Activated CD4-positive, CD25-positive, alpha-beta regulatory T cell treated with anti-CD3 and anti-CD28 coated beads, Interleukin-2, amount 50 U/mL, for 72 hours (primary cell): ENCODE measurements around the gene GADD45G.

Experiments used
- DNase-seq: peaks from one replicate; pipeline ENCODE4 v3.0.0; 2021

Gene GADD45G

GRCh38 chr9:89632192-89632733 is 27.5 kb downstream of the GADD45G start:
- DNase-seq: no peak

- no peak for DNase-seq
Measured at GRCh38 chr9:89632736-89633135, 27.9 kb downstream of the GADD45G start.

GRCh38 chr9:89633404-89633803 is 28.6 kb downstream of the GADD45G start:
- DNase-seq: no peak

- DNase-seq: no peak
Measured at GRCh38 chr9:89633920-89634319, 29.1 kb downstream of the GADD45G start.

- no peak for DNase-seq
Measured at GRCh38 chr9:89634995-89635742, 30.4 kb downstream of the GADD45G start.

GRCh38 chr9:89635816-89636215 is 31.0 kb downstream of the GADD45G start:
- no peak for DNase-seq

GRCh38 chr9:89637787-89638186 is 33.0 kb downstream of the GADD45G start:
- no peak for DNase-seq

- DNase-seq: no peak
Measured at GRCh38 chr9:89638359-89638758, 33.5 kb downstream of the GADD45G start.

- no peak for DNase-seq
Measured at GRCh38 chr9:89638893-89639292, 34.1 kb downstream of the GADD45G start.

GRCh38 chr9:89639367-89639795 is 34.6 kb downstream of the GADD45G start:
- DNase-seq: no peak

GRCh38 chr9:89639961-89640360 is 35.1 kb downstream of the GADD45G start:
- no peak for DNase-seq

GRCh38 chr9:89640361-89640760 is 35.5 kb downstream of the GADD45G start:
- no peak for DNase-seq

- no peak for DNase-seq
Measured at GRCh38 chr9:89640801-89641200, 36.0 kb downstream of the GADD45G start.

- no peak for DNase-seq
Measured at GRCh38 chr9:89641980-89642379, 37.2 kb downstream of the GADD45G start.

GRCh38 chr9:89642789-89643188 is 38.0 kb downstream of the GADD45G start:
- no peak for DNase-seq

GRCh38 chr9:89646189-89646939 is 41.6 kb downstream of the GADD45G start:
- DNase-seq: no peak

- DNase-seq: no peak
Measured at GRCh38 chr9:89647366-89648128, 42.7 kb downstream of the GADD45G start.

GRCh38 chr9:89648247-89649000 is 43.6 kb downstream of the GADD45G start:
- no peak for DNase-seq

GRCh38 chr9:89649039-89649691 is 44.4 kb downstream of the GADD45G start:
- no peak for DNase-seq

GRCh38 chr9:89654025-89654662 is 49.3 kb downstream of the GADD45G start:
- DNase-seq: no peak
